Bronchial epithelial cell (primary cell): ENCODE results near the gene ATP2B1. TPM values are rescaled to one million over a fixed set of nuclear protein-coding genes. Genes with fewer than 3 reads are reported as not detected.

Experiments used
- DNase-seq: peaks from one replicate; pipeline ENCODE4 v3.0.0-alpha.2; 2010; ENCODE audit warnings: low read depth
- FAIRE-seq: peaks from 2 replicates; lab custom pipeline; 2011; peaks lifted over from hg19 to GRCh38; lab: Jason Lieb, UNC
- H3K27me3 ChIP-seq: 2 replicates; pipeline ENCODE4 v1.5.1; 2011; ENCODE audit warnings: low read length; ENCODE audit not compliant: control insufficient read depth, insufficient read depth
- H3K36me3 ChIP-seq: 2 replicates; pipeline ENCODE4 v1.5.1; 2011; ENCODE audit warnings: low read length; ENCODE audit not compliant: control insufficient read depth, insufficient read depth
- H3K4me3 ChIP-seq: 2 replicates; pipeline ENCODE4 v1.5.1; 2011; ENCODE audit warnings: mild to moderate bottlenecking, low read depth, low read length, control low read depth
- total RNA-seq: library from RNA; depleted of rRNA; stranded (reverse); fragments of >200 nt; gene quantifications from 2 replicates; pipeline ENCODE4 v1.2.1, GENCODE V29; 2014
- TF ChIP-seq, protein P1 (sequence below): IDR thresholded peaks from 2 replicates; pipeline ENCODE4 v1.5.1; 2011; ENCODE audit warnings: mild to moderate bottlenecking, moderate library complexity, low read length, control low read depth, inconsistent platforms; ENCODE audit not compliant: insufficient read depth, severe bottlenecking

The ATP2B1 gene
- total RNA-seq, 1 donor from 2014 or later, result 69.8 TPM

DNA sequence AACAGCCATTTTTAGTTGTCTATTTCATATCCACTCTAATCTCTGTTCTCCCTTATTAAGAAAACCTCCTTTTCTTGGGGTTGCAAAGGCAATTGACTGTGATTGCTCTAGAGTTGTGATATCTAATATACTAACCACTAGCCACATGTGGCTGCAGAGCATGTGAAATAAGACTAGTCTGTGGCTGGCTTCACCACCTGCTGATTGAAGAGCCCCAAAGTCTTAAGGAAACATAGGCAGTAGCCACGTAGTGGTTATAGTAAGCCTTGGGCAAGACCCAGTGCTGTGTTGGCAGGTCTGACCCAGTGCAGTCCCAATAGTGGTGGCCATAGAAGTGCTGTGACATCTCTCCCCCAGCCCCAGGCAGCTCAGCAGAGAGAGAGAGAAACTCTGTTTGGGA is 28.4 kb upstream of the ATP2B1 start:
- FAIRE-seq (no peak), DNase-seq (no peak)
- H3K36me3 ChIP-seq, result no peaks in the 10 kb centered on the region
- no peaks in the 10 kb centered on the region for H3K27me3 ChIP-seq
- TF ChIP-seq, protein P1, sequence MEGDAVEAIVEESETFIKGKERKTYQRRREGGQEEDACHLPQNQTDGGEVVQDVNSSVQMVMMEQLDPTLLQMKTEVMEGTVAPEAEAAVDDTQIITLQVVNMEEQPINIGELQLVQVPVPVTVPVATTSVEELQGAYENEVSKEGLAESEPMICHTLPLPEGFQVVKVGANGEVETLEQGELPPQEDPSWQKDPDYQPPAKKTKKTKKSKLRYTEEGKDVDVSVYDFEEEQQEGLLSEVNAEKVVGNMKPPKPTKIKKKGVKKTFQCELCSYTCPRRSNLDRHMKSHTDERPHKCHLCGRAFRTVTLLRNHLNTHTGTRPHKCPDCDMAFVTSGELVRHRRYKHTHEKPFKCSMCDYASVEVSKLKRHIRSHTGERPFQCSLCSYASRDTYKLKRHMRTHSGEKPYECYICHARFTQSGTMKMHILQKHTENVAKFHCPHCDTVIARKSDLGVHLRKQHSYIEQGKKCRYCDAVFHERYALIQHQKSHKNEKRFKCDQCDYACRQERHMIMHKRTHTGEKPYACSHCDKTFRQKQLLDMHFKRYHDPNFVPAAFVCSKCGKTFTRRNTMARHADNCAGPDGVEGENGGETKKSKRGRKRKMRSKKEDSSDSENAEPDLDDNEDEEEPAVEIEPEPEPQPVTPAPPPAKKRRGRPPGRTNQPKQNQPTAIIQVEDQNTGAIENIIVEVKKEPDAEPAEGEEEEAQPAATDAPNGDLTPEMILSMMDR, result no peak
- no peak overlapping the region for H3K4me3 ChIP-seq

- DNase-seq (peak; percentile 78), FAIRE-seq (no peak)
- Histone ChIP-seq H3K36me3 (no peaks in the 10 kb centered on the region), H3K4me3 (no peak overlapping the region), H3K27me3 (no peaks in the 10 kb centered on the region)
- TF ChIP-seq, protein P1, result no peak
These were observed 25.1 kb upstream of the ATP2B1 start for GRCh38 chr12:89733579-89734201.

- Histone ChIP-seq H3K4me3 (no peak overlapping the region), H3K27me3 (no peaks in the 10 kb centered on the region), H3K36me3 (no peaks in the 10 kb centered on the region)
- no peak for FAIRE-seq
- TF ChIP-seq, protein P1, result no peak
- DNase-seq, result no peak
These were observed 23.9 kb upstream of the ATP2B1 start for GRCh38 chr12:89732522-89732921.

DNA sequence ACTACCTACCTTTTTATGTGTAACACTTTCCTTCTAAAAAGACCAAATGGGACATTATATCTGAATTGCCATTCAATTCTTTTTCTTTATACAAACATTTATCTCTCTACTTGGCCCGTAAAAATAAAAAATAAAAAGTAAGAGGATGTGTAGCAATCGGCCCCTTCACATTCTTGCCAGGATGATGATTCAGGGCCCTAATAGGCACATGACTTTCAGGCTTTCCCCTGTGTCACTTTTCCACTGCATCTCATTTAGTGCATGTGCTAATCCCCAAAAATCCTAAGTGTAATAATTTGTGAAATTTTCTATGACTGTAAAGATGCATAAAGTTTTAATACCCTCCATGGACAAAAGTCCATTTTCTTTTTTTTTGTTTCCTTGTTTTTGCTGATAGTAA is 23.0 kb upstream of the ATP2B1 start:
- TF ChIP-seq, protein P1, result no peak
- H3K27me3 ChIP-seq, result no peaks in the 10 kb centered on the region
- peak; percentile 65 for DNase-seq
- FAIRE-seq, result no peak
- H3K36me3 ChIP-seq, result no peaks in the 10 kb centered on the region
- no peak overlapping the region for H3K4me3 ChIP-seq

GRCh38 chr12:89731089-89731488 is 22.5 kb upstream of the ATP2B1 start:
- no peak for FAIRE-seq
- TF ChIP-seq, protein P1, result no peak
- Histone ChIP-seq H3K36me3 (no peaks in the 10 kb centered on the region), H3K4me3 (no peak overlapping the region), H3K27me3 (no peaks in the 10 kb centered on the region)
- peak; percentile 28 for DNase-seq

DNA sequence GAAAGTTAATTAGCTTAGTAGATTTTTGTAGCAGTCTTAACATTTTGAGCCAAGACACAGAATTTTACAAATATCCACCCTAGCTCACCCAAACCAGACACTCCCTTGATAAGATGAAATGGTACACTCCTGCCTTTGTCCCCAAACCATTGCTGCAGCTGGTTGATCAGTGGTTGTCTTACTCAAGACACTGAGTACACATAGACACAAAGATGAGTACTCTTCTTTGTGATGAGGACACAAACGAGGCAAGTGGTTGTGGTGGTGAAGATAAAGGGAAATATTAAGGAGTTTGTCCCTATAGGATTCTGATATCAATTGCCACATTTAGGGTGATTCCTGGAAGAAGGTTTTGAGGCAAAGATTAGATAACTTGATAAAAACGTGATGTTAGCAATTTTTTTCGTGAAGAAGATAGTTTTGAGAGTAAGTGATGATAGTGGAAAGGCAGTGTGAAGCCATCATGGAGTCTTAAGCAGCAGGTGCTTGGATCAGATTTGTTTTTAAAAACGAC is 21.4 kb upstream of the ATP2B1 start:
- Histone ChIP-seq H3K27me3 (no peaks in the 10 kb centered on the region), H3K4me3 (no peak overlapping the region), H3K36me3 (no peaks in the 10 kb centered on the region)
- TF ChIP-seq, protein P1, result no peak
- FAIRE-seq (no peak), DNase-seq (no peak)
